WTC11 (cell line): Measurements from ENCODE around the gene ABTB2. TPM values are rescaled to one million over a fixed set of nuclear protein-coding genes. Genes with fewer than 3 reads are reported as not detected.

Source experiments
- ATAC-seq: fragments of 200-7000 bp; cut with Tn5 transposase; 2 replicates; pipeline ENCODE4 v1.10.0; 2021; ENCODE audit warnings: mild to moderate bottlenecking, moderate library complexity
- CTCF ChIA-PET: fragments of 300-600 bp; sonication (Branson Sonifier 250); formaldehyde crosslinking; loops from one replicate; lab custom pipeline; 2021; ENCODE audit warnings: antibody characterized with exemption; lab: Charles Lee
- POLR2A ChIA-PET: fragments of 350-600 bp; sonication (Branson Sonifier 250); formaldehyde crosslinking; loops from one replicate; lab custom pipeline; 2021; ENCODE audit warnings: antibody characterized with exemption; lab: Charles Lee
- DNase-seq: peaks from one replicate; pipeline ENCODE4 v3.0.0; 2021; ENCODE audit warnings: low spot score
- H3K27ac Mint-ChIP-seq: 2 replicates; pipeline ENCODE4 v1.8.0; 2021; ENCODE audit warnings: mixed read lengths
- H3K27me3 Mint-ChIP-seq: 2 replicates; pipeline ENCODE4 v1.8.0; 2021; ENCODE audit warnings: low read depth, mild to moderate bottlenecking, moderate library complexity, mixed read lengths
- H3K36me3 Mint-ChIP-seq: 2 replicates; pipeline ENCODE4 v1.8.0; 2021; ENCODE audit warnings: mixed read lengths
- H3K4me1 Mint-ChIP-seq: 2 replicates; pipeline ENCODE4 v1.8.0; 2022; ENCODE audit warnings: mixed read lengths
- H3K4me3 Mint-ChIP-seq: 2 replicates; pipeline ENCODE4 v1.8.0; 2021; ENCODE audit warnings: mild to moderate bottlenecking, moderate library complexity, mixed read lengths
- H3K9me3 Mint-ChIP-seq: 2 replicates; pipeline ENCODE4 v1.8.0; 2021; ENCODE audit warnings: mixed read lengths
- CREB1 ChIP-seq: sonication (generic); formaldehyde crosslinking; IDR thresholded peaks from 2 replicates; pipeline ENCODE4 v1.8.0; 2023; ENCODE audit warnings: mild to moderate bottlenecking, missing genetic modification reagents
- CREM ChIP-seq: sonication (generic); formaldehyde crosslinking; IDR thresholded peaks from 2 replicates; pipeline ENCODE4 v1.8.1; 2022; ENCODE audit warnings: mild to moderate bottlenecking, missing genetic modification reagents, moderate library complexity
- CTCF ChIP-seq: fragments of 200-600 bp; IDR thresholded peaks from 2 replicates; pipeline ENCODE4 v1.8.0; 2022; ENCODE audit warnings: antibody characterized with exemption
- E2F4 ChIP-seq: sonication (generic); formaldehyde crosslinking; IDR thresholded peaks from 2 replicates; pipeline ENCODE4 v1.8.1; 2022; ENCODE audit warnings: low read depth, mild to moderate bottlenecking, moderate library complexity, missing genetic modification reagents, borderline replicate concordance
- FOXK1 ChIP-seq: sonication (generic); formaldehyde crosslinking; IDR thresholded peaks from 2 replicates; pipeline ENCODE4 v1.8.0; 2022; ENCODE audit warnings: mild to moderate bottlenecking, moderate library complexity, missing genetic modification reagents
- FOXP1 ChIP-seq: sonication (generic); formaldehyde crosslinking; IDR thresholded peaks from 2 replicates; pipeline ENCODE4 v1.8.0; 2022; ENCODE audit warnings: missing genetic modification reagents, mild to moderate bottlenecking, moderate library complexity, borderline replicate concordance
- GABPB1 ChIP-seq: sonication (generic); formaldehyde crosslinking; IDR thresholded peaks from 2 replicates; pipeline ENCODE4 v1.8.1; 2023; ENCODE audit warnings: mild to moderate bottlenecking, missing genetic modification reagents
- IRF1 ChIP-seq: sonication (generic); formaldehyde crosslinking; IDR thresholded peaks from 2 replicates; pipeline ENCODE4 v1.8.0; 2023; ENCODE audit warnings: missing genetic modification reagents
- MLX ChIP-seq: sonication (generic); formaldehyde crosslinking; IDR thresholded peaks from 2 replicates; pipeline ENCODE4 v1.8.1; 2023; ENCODE audit warnings: mild to moderate bottlenecking, missing genetic modification reagents, moderate library complexity
- NFATC4 ChIP-seq: fragments of 250-450 bp; sonication (Bioruptor Pico); IDR thresholded peaks from 2 replicates; pipeline ENCODE4 v1.9.0; 2021; ENCODE audit warnings: mild to moderate bottlenecking
- NFYB ChIP-seq: sonication (generic); formaldehyde crosslinking; conservative IDR thresholded peaks from 2 replicates; pipeline ENCODE4 v1.8.0; 2022; ENCODE audit warnings: low read depth, missing genetic modification reagents
- NR1H2 ChIP-seq: sonication (generic); formaldehyde crosslinking; IDR thresholded peaks from 2 replicates; pipeline ENCODE4 v1.9.0; 2021; ENCODE audit warnings: mild to moderate bottlenecking, moderate library complexity, missing genetic modification reagents
- PREB ChIP-seq: sonication (generic); formaldehyde crosslinking; IDR thresholded peaks from 2 replicates; pipeline ENCODE4 v1.8.1; 2022; ENCODE audit warnings: mild to moderate bottlenecking, missing genetic modification reagents, moderate library complexity, borderline replicate concordance
- TEAD1 ChIP-seq: sonication (generic); formaldehyde crosslinking; IDR thresholded peaks from 2 replicates; pipeline ENCODE4 v1.8.0; 2022; ENCODE audit warnings: mild to moderate bottlenecking, missing genetic modification reagents
- ZMAT4 ChIP-seq: fragments of 250-450 bp; sonication (Bioruptor Pico); IDR thresholded peaks from 2 replicates; pipeline ENCODE4 v1.9.0; 2021; ENCODE audit warnings: mild to moderate bottlenecking
- ZNF281 ChIP-seq: sonication (generic); formaldehyde crosslinking; IDR thresholded peaks from 2 replicates; pipeline ENCODE4 v1.8.0; 2023; ENCODE audit warnings: mild to moderate bottlenecking, missing genetic modification reagents
- ZNF317 ChIP-seq: sonication (generic); formaldehyde crosslinking; IDR thresholded peaks from 2 replicates; pipeline ENCODE4 v1.8.1; 2023; ENCODE audit warnings: low read depth, mild to moderate bottlenecking, moderate library complexity, missing genetic modification reagents, borderline replicate concordance
- total RNA-seq: library from RNA; stranded (reverse); gene quantifications from 3 replicates; pipeline ENCODE4 v1.2.3, GENCODE V29; 2021

Gene ABTB2
- total RNA-seq, 1 experiment from 2014 or later = 12.8 TPM

GRCh38 chr11:34149786-34150185 is 208.0 kb downstream of the ABTB2 start:
- Mint-ChIP-seq H3K9me3 (no peaks in the 10 kb centered on the region), H3K4me1 (no peaks in the 10 kb centered on the region), H3K27me3 (no peaks in the 10 kb centered on the region), H3K36me3 (peaks cover 38% of the 10 kb centered on the region), H3K27ac (no peak overlapping the region), H3K4me3 (no peak overlapping the region)
- CTCF ChIA-PET = interaction anchor here (0.6 to 7.4 kb wide), 12 partner anchors 9 to 364 kb away, joined by 3 to 55 read pairs (median 4); partner anchors contain the start of genes ABTB2 and ELF5
- ATAC-seq = peak; percentile 89
- no peak for TF ChIP-seq FOXP1 (CRISPR knock-in tag)
- no peak for TF ChIP-seq ZMAT4 (CRISPR knock-in tag)
- no peak for TF ChIP-seq NFYB
- TF ChIP-seq E2F4 (CRISPR knock-in tag) = no peak
- no peak for TF ChIP-seq CREM (CRISPR knock-in tag)
- TF ChIP-seq PREB (CRISPR knock-in tag) = no peak
- TF ChIP-seq MLX (CRISPR knock-in tag) = no peak
- no peak; the same call in 1 of the 2 replicates for TF ChIP-seq CTCF
- no peak for TF ChIP-seq GABPB1 (CRISPR knock-in tag)
- TF ChIP-seq NFATC4 (CRISPR knock-in tag) = no peak
- no peak for TF ChIP-seq IRF1 (CRISPR knock-in tag)
- TF ChIP-seq ZNF281 (CRISPR knock-in tag) = no peak
- TF ChIP-seq ZNF317 = no peak
- no peak for TF ChIP-seq NR1H2 (CRISPR knock-in tag)
- no peak for TF ChIP-seq TEAD1 (CRISPR knock-in tag)
- no peak for TF ChIP-seq CREB1 (CRISPR knock-in tag)
- POLR2A ChIA-PET = interaction anchor here (0.5 to 1.2 kb wide), 2 partner anchors 102 to 156 kb away, joined by 3 read pairs; no protein-coding TSS in a partner anchor
- peak; percentile 44 for DNase-seq

- ATAC-seq (no peak), DNase-seq (no peak)
- no peaks in the 10 kb centered on the region for H3K27me3 Mint-ChIP-seq
- ChIA-PET POLR2A (interaction anchor here (0.5 to 1.2 kb wide), 2 partner anchors 101 to 157 kb away, joined by 3 read pairs; no protein-coding TSS in a partner anchor), CTCF (interaction anchor here (0.9 to 7.4 kb wide), 7 partner anchors 15 to 343 kb away, joined by 3 to 55 read pairs (median 6); partner anchors contain the start of gene ABTB2)
- H3K9me3 Mint-ChIP-seq = no peaks in the 10 kb centered on the region
- no peak overlapping the region for H3K27ac Mint-ChIP-seq
- no peak for TF ChIP-seq FOXK1
- TF ChIP-seq E2F4 (CRISPR knock-in tag) = no peak
- H3K4me3 Mint-ChIP-seq = no peak overlapping the region
- H3K4me1 Mint-ChIP-seq = no peaks in the 10 kb centered on the region
- peaks cover 43% of the 10 kb centered on the region for H3K36me3 Mint-ChIP-seq
Measured at GRCh38 chr11:34149274-34149673, 208.5 kb downstream of the ABTB2 start.
